IPS-NIHi7 (cell line): ENCODE data around the gene IKBKE.
"Not testable (repeated sequence)": the region's sequence is repeated elsewhere in the genome, so short reads cannot be mapped to it uniquely, and the experiment has no call there.

ENCODE experiments used
- DNase-seq: peaks from one replicate; pipeline ENCODE4 v3.0.0; 2012; ENCODE audit warnings: mixed read lengths; ENCODE audit errors: extremely low spot score

IKBKE gene

DNA sequence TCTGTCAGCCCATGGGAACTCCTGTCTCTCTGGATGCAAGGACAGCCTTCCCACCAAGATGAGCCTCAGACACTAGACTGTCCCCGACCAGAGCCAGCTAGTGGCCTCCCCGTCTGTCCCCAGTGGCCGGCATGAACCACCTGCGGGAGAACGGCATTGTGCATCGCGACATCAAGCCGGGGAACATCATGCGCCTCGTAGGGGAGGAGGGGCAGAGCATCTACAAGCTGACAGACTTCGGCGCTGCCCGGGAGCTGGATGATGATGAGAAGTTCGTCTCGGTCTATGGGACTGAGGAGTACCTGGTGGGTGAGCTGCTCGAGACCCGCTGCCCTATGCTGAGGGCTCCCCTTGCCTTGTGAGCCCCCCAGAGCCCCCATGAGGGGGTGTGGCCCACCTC is 5.8 kb downstream of the IKBKE start:
- no peak for DNase-seq

DNA sequence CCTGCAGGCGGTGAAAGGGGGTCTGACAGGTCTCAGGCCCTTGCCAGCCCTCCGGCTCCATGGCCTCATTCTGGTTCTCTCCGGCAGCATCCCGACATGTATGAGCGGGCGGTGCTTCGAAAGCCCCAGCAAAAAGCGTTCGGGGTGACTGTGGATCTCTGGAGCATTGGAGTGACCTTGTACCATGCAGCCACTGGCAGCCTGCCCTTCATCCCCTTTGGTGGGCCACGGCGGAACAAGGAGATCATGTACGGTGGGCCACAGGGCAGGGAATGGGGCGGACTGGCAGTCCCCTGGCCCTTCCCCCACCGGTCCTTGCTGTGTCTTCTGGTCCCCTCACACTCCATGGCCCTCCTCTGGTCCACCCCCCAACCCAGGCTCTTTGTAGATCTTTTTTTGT is 6.3 kb downstream of the IKBKE start:
- no peak for DNase-seq

DNA sequence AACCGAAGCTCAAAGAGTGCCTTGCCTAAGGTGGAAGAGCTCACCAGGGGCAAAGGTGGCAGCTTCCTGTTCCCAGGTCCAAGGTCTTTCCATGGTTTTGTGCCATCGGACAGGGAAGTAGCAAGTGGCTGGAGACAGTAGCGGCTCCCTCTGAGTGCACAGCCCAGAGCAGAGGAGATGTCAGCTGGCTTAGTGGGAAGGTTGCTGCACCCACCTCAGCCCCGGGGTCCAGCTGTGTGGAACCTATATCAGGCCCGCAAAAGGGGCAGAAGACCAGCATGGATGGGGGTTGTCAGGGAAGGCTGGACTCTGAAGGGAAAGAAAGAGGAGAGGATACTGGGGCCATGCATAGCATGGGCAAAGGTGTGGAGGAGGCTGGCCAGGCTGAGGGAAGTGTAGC is 6.8 kb downstream of the IKBKE start:
- no peak for DNase-seq

DNA sequence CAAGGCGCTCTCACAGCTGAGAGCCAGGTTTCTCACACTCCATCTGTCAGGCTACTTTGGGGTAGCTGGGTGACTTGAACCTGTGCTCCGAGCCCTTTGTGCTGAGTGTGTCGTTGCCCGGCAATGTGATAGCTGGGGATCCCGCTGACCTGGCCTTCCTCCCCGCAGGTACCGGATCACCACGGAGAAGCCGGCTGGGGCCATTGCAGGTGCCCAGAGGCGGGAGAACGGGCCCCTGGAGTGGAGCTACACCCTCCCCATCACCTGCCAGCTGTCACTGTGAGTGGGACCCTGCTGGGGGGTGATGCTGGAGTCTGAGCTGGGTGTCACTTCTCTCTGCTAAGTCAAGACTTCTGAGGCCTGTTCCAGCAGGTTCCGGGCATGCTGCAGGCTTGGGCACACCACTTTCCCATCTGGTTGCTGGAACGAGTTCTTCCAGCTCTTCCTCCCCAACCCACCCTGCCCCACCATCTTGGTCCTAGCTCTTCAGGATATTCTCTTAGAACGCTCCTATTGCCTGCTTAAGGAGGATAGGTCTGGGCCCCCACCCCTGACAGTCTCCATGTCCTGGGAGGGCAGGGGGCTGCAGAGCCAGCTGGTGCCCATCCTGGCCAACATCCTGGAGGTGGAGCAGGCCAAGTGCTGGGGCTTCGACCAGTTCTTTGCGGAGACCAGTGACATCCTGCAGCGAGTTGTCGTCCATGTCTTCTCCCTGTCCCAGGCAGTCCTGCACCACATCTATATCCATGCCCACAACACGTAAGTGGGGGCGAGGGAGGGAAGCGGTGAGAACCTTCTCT is 7.5 kb downstream of the IKBKE start:
- DNase-seq = no peak

DNA sequence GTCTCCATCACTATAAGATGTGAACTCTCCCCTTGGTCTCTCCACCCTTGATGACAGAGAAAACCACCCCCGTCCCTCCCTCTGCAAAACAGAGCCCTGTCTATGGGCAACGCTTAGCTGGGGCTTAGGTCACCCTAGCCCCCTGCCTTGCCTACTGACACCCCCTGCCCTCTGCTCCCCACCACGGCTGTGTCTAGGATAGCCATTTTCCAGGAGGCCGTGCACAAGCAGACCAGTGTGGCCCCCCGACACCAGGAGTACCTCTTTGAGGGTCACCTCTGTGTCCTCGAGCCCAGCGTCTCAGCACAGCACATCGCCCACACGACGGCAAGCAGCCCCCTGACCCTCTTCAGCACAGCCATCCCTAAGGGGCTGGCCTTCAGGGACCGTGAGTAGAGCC is 8.5 kb downstream of the IKBKE start:
- DNase-seq = no peak

DNA sequence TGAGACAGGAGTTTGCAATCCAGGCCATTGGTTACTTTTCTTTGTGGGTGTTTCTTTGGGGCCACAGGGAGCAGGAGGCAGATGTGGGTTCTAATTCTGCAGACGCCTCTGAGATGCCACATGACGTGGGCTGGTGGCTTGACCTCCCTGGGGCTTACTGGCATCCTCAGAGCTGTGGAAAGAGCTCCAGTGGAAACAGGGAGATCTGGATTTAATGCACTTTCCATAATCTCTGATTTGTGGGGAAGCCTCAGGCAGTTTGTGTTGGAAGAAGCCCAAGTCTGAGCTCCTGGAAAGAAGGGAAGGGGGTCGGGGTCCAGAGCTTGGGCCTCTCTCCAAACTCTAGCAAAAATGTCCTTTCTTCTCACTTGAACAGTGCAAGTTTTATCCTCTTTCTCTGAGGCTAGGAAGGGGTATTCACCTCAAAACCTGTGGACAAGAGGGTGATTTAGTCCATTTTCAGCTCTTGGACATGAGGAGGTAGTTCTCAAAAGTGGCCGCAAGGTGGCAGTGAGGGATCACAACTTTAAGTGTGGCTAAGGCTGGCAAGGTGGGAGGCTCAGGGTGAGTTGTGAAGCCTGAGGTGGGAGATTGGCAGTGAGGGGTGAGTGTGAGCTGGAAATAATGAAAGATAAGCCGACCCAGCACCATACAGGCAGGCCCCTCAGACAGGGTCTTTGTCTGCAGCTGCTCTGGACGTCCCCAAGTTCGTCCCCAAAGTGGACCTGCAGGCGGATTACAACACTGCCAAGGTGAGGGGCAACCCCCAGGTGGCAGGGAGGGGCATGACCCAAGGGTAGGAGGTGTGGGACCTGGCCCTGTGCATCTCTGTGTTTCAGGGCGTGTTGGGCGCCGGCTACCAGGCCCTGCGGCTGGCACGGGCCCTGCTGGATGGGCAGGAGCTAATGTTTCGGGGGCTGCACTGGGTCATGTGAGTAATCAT is 9.2 kb downstream of the IKBKE start:
- DNase-seq = peak; percentile 89

DNA sequence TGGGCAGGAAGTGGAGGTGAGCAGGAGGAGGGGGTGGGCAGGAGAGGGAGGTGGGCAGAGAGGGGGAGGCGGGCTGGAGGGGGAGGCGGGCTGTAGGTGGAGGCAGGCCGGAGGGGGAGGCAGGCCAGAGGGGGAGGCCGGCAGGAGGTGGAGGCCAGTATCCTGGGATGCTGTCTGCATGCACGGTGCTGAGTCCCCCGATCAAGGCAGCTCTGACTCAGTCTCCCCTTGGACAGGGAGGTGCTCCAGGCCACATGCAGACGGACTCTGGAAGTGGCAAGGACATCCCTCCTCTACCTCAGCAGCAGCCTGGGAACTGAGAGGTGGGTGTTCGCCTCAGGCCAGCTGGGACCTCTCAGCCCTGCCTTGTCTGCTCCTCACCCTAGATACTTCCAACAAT is 9.9 kb downstream of the IKBKE start:
- no peak for DNase-seq

DNA sequence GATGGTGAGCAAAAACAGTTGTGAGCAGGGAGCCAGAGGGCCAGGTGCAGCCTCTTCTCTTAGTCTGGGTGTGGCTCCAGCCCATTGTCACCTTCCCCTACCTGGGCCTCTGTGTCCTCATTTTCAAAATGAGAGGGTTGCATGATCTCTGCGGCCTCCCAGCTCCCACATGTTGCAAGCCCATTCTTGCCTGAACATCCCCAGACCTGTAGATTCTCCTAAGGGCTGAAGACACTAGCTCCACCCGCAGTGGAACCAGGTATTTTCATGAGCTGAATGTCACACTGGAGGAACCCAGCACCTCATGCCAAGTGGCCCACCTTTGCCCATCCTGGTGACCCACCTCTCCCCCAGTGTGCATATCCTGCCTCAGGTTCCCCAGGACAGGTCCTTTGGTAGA is 12.3 kb downstream of the IKBKE start:
- no peak for DNase-seq

DNA sequence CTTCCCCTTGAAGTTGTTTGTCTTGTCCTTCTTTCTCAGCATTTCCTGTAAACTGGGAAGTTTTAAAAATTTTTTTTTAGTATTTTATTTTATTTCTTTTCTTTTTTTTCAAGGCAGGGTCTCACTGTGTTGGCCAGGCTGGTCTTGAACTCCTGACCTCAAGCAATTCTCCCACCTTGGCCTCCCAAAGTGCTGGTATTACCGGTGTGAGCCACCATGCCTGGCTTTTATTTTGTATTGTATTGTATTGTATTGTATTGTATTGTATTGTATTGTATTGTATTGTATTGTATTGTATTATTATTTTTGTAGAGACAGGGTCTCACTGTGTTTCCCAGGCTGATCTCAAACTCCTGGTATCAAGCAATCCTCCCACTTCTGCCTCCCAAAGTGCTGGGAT is 13.6 kb downstream of the IKBKE start:
- not testable (repeated sequence) for DNase-seq

DNA sequence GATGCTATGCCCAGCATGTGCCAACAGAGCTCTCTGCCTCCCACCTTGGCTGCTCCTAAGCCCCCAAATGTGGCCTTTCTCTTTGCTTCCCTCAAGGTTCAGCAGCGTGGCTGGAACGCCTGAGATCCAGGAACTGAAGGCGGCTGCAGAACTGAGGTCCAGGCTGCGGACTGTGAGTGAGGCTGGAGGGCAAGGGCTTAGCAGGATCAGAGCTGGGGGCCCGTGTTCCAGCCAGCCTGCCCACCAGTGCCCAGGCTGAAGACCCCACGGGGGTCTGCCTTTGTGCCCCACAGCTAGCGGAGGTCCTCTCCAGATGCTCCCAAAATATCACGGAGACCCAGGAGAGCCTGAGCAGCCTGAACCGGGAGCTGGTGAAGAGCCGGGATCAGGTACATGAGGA is 14.6 kb downstream of the IKBKE start:
- DNase-seq = no peak

DNA sequence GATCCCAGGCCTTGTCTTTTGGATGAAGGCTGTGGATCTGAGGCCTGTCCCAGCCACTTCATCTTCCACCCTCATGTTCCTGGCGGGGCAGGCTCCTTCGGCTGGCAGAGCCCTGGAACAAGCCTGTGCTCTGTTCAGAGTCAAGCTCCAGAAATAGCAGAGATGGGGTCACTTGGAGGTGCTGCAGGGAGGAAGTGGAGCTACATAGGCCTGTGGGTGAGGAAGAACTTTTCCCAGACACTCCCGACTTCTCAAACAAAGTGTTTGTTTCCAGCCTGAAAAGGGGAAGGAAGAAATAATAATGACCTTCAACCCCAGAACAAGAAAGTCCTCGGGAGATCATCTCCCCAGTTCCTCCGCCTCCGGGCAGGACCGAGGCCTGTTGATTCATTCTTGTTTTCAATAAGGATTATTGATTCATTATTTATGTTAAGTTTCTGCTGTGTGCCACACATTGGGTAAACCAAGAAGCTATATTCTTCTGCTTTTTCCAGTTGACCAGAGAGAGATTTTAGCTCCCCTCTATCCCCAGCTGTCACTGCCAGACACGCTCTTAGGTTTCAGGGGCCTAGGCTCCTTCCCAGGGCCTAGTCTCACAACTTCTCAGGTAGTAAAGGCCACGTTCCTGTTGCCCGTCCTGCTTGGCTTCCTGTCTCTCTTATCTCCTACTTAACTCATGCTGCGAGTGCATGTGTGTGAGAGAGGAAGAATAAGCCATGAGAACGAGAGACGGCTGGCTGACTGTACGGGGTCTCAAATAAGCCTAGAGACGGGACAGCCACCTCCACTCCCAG is 16.9 kb downstream of the IKBKE start:
- no peak for DNase-seq

DNA sequence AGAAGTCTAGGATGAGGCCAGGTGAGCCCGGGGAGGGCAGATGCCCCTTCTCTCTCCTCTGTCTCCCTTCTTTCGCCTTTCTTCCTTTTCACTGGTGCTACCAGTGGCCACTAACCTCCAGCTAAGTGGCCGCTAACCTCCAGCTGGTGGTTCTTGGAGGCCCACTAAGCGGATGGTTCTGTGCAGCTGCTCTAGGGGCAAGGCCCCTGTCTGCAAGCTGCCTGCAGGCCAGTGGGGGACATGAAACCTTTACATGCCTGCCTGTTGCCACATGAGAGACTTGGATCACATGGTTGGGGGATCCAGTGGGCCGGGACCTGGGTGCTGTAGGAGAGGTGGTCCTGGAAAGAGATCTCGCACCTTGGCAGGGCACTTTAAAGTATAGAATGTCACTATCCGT is 17.7 kb downstream of the IKBKE start:
- DNase-seq = no peak

DNA sequence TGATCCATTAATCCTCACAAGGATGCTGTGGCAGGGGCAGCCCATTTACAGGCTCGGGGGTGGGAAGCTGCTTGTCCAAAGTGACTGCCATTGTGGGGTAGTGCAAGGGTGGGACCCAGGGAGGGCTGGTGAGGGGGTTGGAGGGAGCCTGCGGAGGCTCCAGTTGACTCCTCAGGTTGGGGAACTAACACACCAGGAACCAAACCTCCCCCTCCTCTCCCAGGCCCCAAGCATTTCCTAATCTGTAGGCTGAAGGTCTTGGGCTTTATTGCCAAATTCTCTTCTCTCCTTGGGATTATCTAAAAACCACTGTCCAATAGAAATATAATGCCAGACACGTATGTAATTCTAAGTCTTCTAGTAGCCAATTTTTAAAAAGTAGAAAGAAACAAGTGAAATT is 18.2 kb downstream of the IKBKE start:
- no peak for DNase-seq

DNA sequence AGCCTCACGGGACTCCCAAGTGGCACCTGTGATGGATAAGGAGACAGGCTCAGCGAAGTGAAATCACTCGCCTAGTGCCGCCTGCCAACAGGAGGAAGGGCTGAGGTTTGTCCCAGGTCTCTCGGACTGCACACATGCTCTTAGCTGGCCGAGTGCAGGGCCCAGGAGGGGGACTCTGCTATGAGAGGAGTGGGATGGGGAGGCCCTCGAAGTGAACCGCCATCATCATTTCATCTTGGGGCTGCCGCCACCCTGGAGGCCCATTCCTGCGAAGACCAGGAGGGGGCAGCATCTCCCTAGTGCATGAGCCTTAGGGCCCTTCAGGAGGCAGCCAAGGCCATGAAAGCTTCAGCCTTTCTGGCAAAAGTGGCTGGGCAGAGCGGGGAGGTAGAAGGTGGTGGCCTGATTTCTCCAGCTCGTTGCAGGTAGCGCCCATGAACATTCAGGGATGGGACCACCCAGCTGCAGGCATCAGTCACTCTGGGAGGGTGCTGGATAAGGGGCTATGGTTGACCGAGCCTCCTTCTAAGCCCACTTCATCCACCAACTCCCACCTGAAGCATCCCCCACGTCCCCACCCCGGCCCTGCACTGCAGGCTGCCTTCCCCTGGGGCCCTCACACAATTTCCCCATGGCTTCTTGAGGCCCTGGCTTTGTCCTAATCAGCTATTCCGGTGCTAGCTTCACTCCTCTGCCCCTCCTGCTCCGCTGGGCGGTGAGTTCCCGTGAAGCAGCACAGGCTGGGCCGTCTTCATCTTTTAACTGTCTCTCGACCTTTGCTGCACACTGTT is 19.9 kb downstream of the IKBKE start:
- DNase-seq = peak; percentile 95

DNA sequence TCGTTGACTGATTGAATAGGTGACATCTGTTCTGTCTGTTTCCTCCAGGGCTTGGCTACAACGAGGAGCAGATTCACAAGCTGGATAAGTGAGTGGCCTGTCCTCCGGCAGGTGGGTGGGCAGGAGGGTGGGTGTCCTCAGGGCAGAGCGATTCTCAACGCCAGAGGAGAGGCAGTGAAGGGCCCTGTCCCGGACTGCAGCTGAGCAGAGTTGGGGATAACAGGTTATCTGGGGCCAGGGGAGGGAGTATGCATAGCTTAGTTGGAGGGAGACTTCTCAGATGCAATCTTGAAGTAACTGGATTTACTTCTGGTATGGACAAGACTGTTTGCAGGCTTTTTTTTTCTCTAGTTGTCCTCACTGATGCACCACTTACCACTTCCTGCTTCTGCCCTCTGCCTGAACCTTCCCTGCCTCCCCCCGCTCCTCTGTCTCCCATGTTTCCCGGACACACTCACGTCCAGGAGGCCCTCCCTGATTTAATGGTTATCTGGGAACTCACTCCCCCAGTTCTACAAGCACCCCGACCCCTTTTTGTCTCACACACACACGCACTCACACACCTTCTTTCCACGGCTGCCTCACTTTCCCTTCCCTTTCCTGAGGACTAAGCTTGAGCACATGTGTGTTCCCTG is 20.6 kb downstream of the IKBKE start:
- no peak for DNase-seq

DNA sequence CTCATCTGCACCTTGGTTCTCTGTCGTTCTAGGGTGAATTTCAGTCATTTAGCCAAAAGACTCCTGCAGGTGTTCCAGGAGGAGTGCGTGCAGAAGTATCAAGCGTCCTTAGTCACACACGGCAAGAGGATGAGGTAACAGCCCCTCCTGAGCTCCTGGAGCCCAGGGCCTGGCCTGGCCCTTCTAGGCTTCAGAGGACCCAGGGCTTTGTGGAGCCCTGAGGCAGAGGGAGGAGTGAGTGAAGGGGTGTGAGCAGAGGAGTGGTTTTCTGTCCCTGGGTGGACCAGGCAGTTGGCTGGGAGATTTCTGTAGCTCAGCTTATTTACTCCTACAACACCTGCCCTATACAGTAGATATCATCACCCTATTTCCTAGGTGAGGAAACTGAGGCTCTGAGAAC is 21.3 kb downstream of the IKBKE start:
- no peak for DNase-seq

DNA sequence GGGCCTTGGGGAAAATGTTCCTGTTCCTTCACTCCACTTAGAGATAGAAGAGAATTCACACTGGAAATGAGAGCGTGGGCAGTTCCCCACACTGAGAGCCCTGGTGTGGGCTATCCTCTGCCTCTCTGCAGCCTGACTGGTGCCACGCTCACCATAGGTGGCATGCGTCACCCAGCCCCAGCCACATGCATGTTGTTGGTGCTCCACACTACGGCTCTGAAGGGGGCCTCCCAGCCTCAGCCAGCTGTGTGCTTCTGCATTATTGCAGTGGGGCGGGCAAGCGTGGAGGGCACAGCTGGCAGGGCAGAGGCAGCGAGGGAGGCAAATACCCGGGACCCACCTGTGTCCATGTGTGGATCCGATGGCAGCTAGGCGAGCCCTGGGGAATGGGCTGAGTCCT is 22.3 kb downstream of the IKBKE start:
- no peak for DNase-seq

DNA sequence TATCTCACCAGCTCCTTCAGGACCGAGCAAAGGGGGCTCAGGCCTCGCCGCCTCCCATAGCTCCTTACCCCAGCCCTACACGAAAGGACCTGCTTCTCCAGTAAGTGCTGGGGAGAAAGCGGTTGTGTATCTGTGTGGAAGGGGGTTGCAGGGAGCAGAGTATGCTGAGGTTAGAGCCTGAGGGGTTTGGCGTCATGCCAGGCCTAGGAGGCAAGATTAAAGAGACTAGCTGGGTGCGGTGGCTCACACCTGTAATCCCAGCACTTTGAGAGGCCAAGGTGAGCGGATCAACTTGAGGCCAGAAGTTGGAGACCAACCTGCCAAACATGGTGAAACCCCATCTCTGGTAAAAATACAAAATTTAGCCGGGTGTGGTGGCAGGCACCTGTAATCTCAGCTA is 23.0 kb downstream of the IKBKE start:
- DNase-seq = no peak

DNA sequence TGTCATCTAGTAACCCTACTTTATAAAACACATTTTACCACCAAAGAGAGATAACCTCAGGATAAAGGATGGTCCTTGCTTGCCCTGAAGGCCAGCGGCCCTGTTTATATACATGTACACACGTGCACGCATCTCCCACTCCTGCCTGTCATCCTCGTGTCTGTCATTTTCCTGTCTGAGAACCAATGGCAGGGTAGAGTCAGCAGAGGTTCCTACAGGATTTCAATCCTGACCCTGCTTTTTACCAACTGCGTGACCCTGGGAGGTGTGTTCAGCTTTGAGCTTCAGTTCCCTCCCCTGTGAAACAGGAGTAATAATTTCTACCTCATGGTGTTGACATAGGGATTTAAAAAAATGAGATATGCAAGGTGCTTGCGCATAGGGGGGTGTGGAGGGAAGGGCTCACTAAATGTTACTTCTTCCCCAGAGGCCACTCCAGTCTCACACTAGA is 24.8 kb downstream of the IKBKE start:
- DNase-seq = no peak

DNA sequence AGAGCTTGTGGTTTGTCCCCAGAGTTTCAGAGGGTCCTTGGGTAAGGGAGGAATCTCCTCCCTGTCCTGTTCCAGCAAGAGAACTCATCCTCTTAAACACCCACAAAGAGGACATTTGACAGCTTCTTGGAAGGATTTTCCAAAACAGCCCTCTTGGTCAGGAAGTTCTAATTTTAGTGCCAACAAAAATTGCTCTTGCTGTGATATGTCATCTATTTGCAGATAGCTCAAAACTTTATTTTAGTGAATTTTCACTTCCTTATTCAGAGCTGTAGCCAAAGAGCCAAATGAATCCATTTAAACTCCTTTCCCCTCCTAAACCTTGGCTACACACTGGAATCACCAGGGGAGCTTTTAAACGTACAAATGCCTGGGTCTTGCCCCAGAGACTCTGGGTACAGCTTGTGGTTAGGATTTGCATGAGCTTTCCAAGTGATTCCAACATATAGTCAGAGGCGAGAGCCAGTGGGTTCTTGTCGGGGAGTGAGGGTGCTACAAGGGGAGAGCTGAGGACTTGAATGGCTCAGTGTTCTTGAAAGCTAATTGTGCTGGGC is 25.3 kb downstream of the IKBKE start:
- no peak for DNase-seq
